Upper lobe of left lung (tissue), 6 donors: ENCODE data around the gene UPK3BL2. TPM values are rescaled to one million over a fixed set of nuclear protein-coding genes. Genes with fewer than 3 reads are reported as not detected.
A peak's percentile ranks its signal among the peaks of the same experiment; 100 is the strongest.
"Not testable (repeated sequence)": the region's sequence is repeated elsewhere in the genome, so short reads cannot be mapped to it uniquely, and the experiment has no call there.

Source experiments
- ATAC-seq, 2 donors: fragments of 200-7000 bp; cut with Tn5 transposase; one replicate each; pipeline ENCODE4 v1.9.1; 2022; ENCODE audit warnings: mild to moderate bottlenecking in 2 of 2, moderate library complexity in 2 of 2; ENCODE audit not compliant: low FRiP score in 2 of 2
- DNase-seq, 2 donors: peaks; one replicate each; pipeline ENCODE4 v3.0.0-alpha.2; 2019 to 2020
- H3K27ac ChIP-seq, 4 donors: fragments of 200-600 bp; sonication (generic); one replicate each; pipeline ENCODE4 v1.5.1; 2016 to 2019
- H3K27me3 ChIP-seq, 4 donors: fragments of 200-600 bp; sonication (generic); one replicate each; pipeline ENCODE4 v1.5.1; 2017 to 2019
- H3K36me3 ChIP-seq, 4 donors: fragments of 200-600 bp; sonication (generic); one replicate each; pipeline ENCODE4 v1.5.1; 2016 to 2019
- H3K4me1 ChIP-seq, 4 donors: fragments of 200-600 bp; sonication (generic); one replicate each; pipeline ENCODE4 v1.5.1; 2018 to 2019
- H3K4me3 ChIP-seq, 4 donors: fragments of 200-600 bp; sonication (generic); one replicate each; pipeline ENCODE4 v1.5.1; 2017 to 2019; ENCODE audit warnings: mild to moderate bottlenecking in 2 of 4, moderate library complexity in 1 of 4
- H3K9me3 ChIP-seq, 4 donors: fragments of 200-600 bp; sonication (generic); one replicate each; pipeline ENCODE4 v1.5.1; 2018 to 2019
- WGBS, 2 donors: methylation state at CpG; one replicate each; pipeline ENCODE4 v1.1.5; 2017 to 2018; 5-methylcytosine and 5-hydroxymethylcytosine counted together
- total RNA-seq, 6 donors: library from RNA; depleted of rRNA in 4 of 6; stranded (reverse); fragments of >200 nt in 4 of 6; gene quantifications; one replicate each; pipeline versions ENCODE4 v1.1.0 to v1.2.1, GENCODE V29; 2016 to 2021
- donor health status: DM: no; HTN: no; CAD: no; lungs with moderate emphysema.
- donor health status: DM: no; HTN: yes; CAD: no; lungs with severe emphysema.

The UPK3BL2 gene
- 10 to 100 TPM in 4 of 6 donors, 1 to 10 TPM in 2; 3.0 to 30.4 (median 16.6) TPM for total RNA-seq

- not testable (repeated sequence) for H3K27ac ChIP-seq, H3K9me3 ChIP-seq, H3K36me3 ChIP-seq, H3K27me3 ChIP-seq, DNase-seq, H3K4me3 ChIP-seq, H3K4me1 ChIP-seq
- peak in 1 of 2 donors; percentile 1 for ATAC-seq
- WGBS, 2 donors, result no CpG with 5 or more reads among the region's 8 CpGs
Measured at GRCh38 chr7:102543596-102543995, at the start of gene UPK3BL2. UPK3BL2 (minus strand) TSS chr7:102543696; CDS start chr7:102543636, 60 bp downstream.

DNA sequence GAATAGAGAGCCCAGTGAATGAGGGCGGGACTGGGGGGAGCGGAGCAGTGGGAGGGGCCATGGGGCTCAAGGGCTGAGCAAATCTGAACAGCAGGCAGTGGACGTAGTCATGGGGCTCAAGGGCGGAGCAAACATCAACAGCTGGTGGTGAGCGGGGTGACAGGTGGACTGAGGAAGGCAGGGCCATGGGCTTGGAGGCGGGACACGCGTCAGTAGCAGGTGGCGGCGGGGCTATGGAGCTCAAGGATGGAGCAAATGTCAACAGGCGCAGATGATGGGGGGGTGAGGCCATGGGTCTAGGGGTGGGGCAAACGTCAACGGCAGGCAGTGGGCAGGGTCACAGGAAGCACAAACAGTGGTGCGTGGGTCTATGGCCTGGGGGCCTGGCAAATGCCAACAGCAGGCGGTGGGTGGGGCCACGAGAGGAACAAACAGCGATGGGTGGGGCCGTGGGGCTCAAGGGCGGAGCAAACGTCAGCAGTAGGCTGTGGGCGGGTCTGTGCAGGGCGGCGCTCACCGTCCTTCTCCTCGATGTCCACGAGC lies 49.1 kb upstream of the UPK3BL2 start:
- H3K4me1 ChIP-seq, H3K9me3 ChIP-seq, H3K36me3 ChIP-seq, H3K27ac ChIP-seq, H3K4me3 ChIP-seq, H3K27me3 ChIP-seq: not testable (repeated sequence)
- peak; percentile 90 to 93 for ATAC-seq
- DNase-seq, result peak; percentile 86
- 40 to 47% methylated on average over 9 of the region's 26 CpGs for WGBS, 2 donors

DNA sequence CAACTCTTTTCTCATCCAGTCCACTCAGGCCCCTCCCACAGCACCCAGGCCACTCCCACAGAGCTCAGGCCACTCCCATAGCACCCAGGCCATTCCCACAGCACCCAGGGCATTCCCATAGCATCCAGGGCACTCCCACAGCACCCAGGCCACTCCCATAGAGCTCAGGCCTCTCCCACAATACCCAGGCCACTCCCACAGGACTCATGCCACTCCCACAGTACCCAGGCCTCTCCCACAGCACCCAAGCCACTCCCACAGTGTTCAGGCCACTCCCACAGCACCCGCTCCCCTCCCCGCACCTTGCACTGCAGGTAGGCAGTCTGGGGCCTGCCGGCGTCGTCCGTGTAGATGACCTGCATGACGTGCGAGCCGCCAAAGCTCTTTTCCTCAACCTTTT lies 46.4 kb upstream of the UPK3BL2 start:
- no CpG with 5 or more reads among the region's 9 CpGs for WGBS, 2 donors
- H3K9me3 ChIP-seq, H3K4me1 ChIP-seq, H3K27ac ChIP-seq, H3K27me3 ChIP-seq, H3K36me3 ChIP-seq, H3K4me3 ChIP-seq, DNase-seq: not testable (repeated sequence)
- ATAC-seq, result peak; percentile 46 to 88

DNA sequence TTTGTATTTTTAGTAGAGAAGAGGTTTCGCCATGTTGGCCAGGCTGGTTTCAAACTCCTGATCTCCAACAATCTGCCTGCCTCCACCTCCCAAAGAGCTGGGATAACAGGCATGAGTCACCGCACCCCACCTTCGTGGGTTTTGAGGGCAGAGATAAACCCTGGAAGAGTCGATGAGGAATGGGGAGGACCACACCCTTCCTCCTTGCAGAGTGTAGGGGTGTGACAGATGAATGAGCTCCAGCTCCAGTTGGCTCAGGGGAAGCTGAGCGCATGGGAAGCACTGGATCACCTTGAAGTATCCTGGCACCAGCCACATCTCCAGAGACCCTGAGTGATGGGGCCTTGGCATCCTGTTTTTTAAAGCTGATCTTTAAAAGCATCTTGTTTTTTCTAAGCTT lies 40.0 kb upstream of the UPK3BL2 start:
- no CpG with 5 or more reads among the region's 5 CpGs for WGBS, 2 donors
- not testable (repeated sequence) for H3K36me3 ChIP-seq, H3K27ac ChIP-seq, H3K4me1 ChIP-seq, H3K4me3 ChIP-seq, H3K9me3 ChIP-seq, DNase-seq, H3K27me3 ChIP-seq
- ATAC-seq, result peak in 1 of 2 donors; percentile 5

- WGBS, 2 donors, result no CpG with 5 or more reads among the region's 5 CpGs
- H3K27me3 ChIP-seq, DNase-seq, H3K27ac ChIP-seq, H3K4me1 ChIP-seq, H3K4me3 ChIP-seq, H3K36me3 ChIP-seq, ATAC-seq, H3K9me3 ChIP-seq: not testable (repeated sequence)
Measured at GRCh38 chr7:102581722-102582121, 38.2 kb upstream of the UPK3BL2 start.

- H3K4me3 ChIP-seq, H3K27me3 ChIP-seq, H3K9me3 ChIP-seq, H3K4me1 ChIP-seq, H3K27ac ChIP-seq, H3K36me3 ChIP-seq: not testable (repeated sequence)
- 82 to 84% methylated on average over 5 of the region's 5 CpGs for WGBS, 2 donors
- ATAC-seq (peak; percentile 32 to 44), DNase-seq (peak in 1 of 2 donors; percentile 19)
Measured at GRCh38 chr7:102578486-102578885, 35.0 kb upstream of the UPK3BL2 start.

DNA sequence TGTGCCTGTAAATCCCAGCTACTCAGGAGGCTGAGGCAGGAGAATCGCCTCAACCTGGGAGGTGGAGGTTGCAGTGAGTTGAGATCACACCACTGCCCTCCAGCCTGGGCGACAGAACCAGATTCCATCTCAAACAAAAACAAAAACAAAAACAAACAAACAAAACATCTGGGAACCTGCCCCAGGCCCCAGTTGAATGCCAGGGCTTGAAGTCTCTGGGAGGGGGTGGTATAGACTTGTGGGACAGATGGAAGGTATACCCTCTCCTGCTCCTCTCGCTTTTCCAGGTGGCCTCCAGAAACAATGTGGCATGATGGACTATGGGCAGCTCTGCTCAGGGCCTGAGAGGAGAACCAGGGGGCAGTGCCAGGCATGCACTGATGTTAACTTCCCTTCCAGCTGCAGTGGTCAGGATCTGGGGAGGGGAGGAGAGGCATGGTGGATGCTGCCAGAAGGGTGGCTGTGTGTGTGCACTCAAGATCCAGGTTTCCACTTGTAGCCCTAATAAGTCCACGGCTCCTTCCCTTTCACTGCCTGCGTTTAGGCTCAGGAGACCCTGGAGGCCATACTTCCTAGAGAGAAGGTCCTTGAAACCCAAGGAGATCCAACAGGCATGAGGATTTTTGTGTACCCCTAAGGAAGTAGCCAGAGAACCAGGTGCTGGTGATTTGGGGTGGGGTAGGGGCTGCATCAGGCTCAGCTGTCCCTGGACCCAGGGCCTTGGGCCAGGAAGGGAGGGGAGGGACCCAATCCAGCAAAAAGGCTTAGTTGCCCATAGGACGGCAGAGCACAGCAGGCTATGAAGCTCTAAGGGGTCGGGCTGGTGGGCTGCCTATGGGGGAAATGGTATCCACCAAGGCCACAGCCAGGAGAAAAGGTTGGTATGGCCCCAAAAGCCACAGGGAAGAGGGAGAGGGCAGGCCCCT lies 34.1 kb upstream of the UPK3BL2 start:
- H3K4me1 ChIP-seq, H3K36me3 ChIP-seq, H3K27ac ChIP-seq, H3K4me3 ChIP-seq, H3K9me3 ChIP-seq, H3K27me3 ChIP-seq: not testable (repeated sequence)
- whole genome bisulfite sequencing, 2 donors, result 80 to 82% methylated on average over 7 of the region's 7 CpGs
- peak; percentile 9 to 34 for ATAC-seq
- DNase-seq, result peak in 1 of 2 donors; percentile 19

GRCh38 chr7:102576363-102576762 lies 32.9 kb upstream of the UPK3BL2 start:
- not testable (repeated sequence) for DNase-seq, H3K36me3 ChIP-seq, H3K4me1 ChIP-seq, H3K27ac ChIP-seq, H3K4me3 ChIP-seq, H3K9me3 ChIP-seq, ATAC-seq, H3K27me3 ChIP-seq
- no CpG with 5 or more reads among the region's 3 CpGs for WGBS, 2 donors

GRCh38 chr7:102574607-102575006 lies 31.1 kb upstream of the UPK3BL2 start:
- not testable (repeated sequence) for DNase-seq, H3K27me3 ChIP-seq, H3K4me3 ChIP-seq, H3K27ac ChIP-seq, ATAC-seq, H3K36me3 ChIP-seq, H3K9me3 ChIP-seq, H3K4me1 ChIP-seq
- WGBS, 2 donors, result no CpG with 5 or more reads among the region's 6 CpGs
